SK-N-SH (cell line): Measurements from ENCODE around the gene DNAJC25. TPM values are rescaled to one million over a fixed set of nuclear protein-coding genes. Genes with fewer than 3 reads are reported as not detected.

Source experiments
- CTCF ChIA-PET: fragments of 300-600, 350-600 bp; formaldehyde crosslinking; extraction: SDS; loops from one replicate; lab custom pipeline; 2021; lab: Yijun Ruan, JAX
- POLR2A ChIA-PET: fragments of 350-600 bp; sonication (Branson Sonifier 250); formaldehyde crosslinking; extraction: SDS; loops from one replicate; lab custom pipeline; 2020; ENCODE audit warnings: antibody characterized with exemption, inconsistent platforms; lab: Yijun Ruan, JAX
- DNase-seq: peaks from one replicate; pipeline ENCODE4 v3.0.0; 2012
- H2AFZ ChIP-seq: fragments of 200-600 bp; sonication (generic); 2 replicates; pipeline ENCODE4 v1.8.1; 2016; ENCODE audit warnings: antibody characterized with exemption, mild to moderate bottlenecking, low read depth
- H3F3A ChIP-seq: fragments of 200-600 bp; sonication (generic); replicated peaks from 2 replicates; pipeline ENCODE3; 2016; ENCODE audit warnings: antibody characterized with exemption, mild to moderate bottlenecking; ENCODE audit not compliant: insufficient read depth
- H3K27ac ChIP-seq, 2 experiments: fragments of 200-500 bp in 1 of 2; fragments of 200-600 bp in 1 of 2; sonication (Bioruptor generic) in 1 of 2; sonication (generic), shearing (Covaris generic) in 1 of 2; 2 replicates each; pipeline versions ENCODE4 v1.5.1 to v1.6.1; 2014 to 2016; ENCODE audit warnings: low read depth in 2 of 2, inconsistent platforms in 1 of 2, low read length in 1 of 2, mild to moderate bottlenecking in 1 of 2, mixed read lengths in 1 of 2
- H3K27me3 ChIP-seq: fragments of 200-600 bp; sonication (generic), shearing (Covaris generic); 2 replicates; pipeline ENCODE4 v1.6.1; 2016; ENCODE audit warnings: mixed run types; ENCODE audit not compliant: insufficient read depth
- H3K36me3 ChIP-seq, 2 experiments: fragments of 200-500 bp in 1 of 2; fragments of 200-600 bp in 1 of 2; sonication (Bioruptor generic) in 1 of 2; sonication (generic) in 1 of 2; replicated peaks in 1 of 2; 2 replicates each; pipeline versions ENCODE3 to v1.5.1; 2014 to 2016; ENCODE audit warnings: low read length in 1 of 2, mild to moderate bottlenecking in 1 of 2; ENCODE audit not compliant: insufficient read depth in 2 of 2, control insufficient read depth in 1 of 2
- H3K4me1 ChIP-seq, 2 experiments: fragments of 200-500 bp in 1 of 2; fragments of 200-600 bp in 1 of 2; sonication (Bioruptor generic) in 1 of 2; sonication (generic), shearing (Covaris generic) in 1 of 2; 2 replicates each; pipeline versions ENCODE4 v1.5.1 to v1.6.1; 2014 to 2016; ENCODE audit warnings: low read depth in 1 of 2, low read length in 1 of 2, mixed run types in 1 of 2; ENCODE audit not compliant: insufficient read depth in 2 of 2, control insufficient read depth in 1 of 2
- H3K4me2 ChIP-seq: fragments of 200-600 bp; sonication (generic), shearing (Covaris generic); 2 replicates; pipeline ENCODE4 v1.6.1; 2017; ENCODE audit warnings: mixed run types
- H3K4me3 ChIP-seq, 2 experiments: fragments of 200-500 bp in 1 of 2; fragments of 200-600 bp in 1 of 2; sonication (Bioruptor generic) in 1 of 2; sonication (generic), shearing (Covaris generic) in 1 of 2; 2 replicates each; pipeline versions ENCODE4 v1.5.1 to v1.8.1; 2014 to 2016; ENCODE audit warnings: low read depth in 2 of 2, inconsistent platforms in 1 of 2, low read length in 1 of 2, mild to moderate bottlenecking in 1 of 2, mixed read lengths in 1 of 2, moderate library complexity in 1 of 2
- H3K79me2 ChIP-seq: fragments of 200-600 bp; sonication (generic); 2 replicates; pipeline ENCODE4 v1.8.1; 2017; ENCODE audit warnings: mild to moderate bottlenecking; ENCODE audit not compliant: insufficient read depth
- H3K9ac ChIP-seq: fragments of 200-600 bp; sonication (generic); 2 replicates; pipeline ENCODE4 v1.6.1; 2017; ENCODE audit warnings: mixed run types
- H3K9me2 ChIP-seq: fragments of 200-600 bp; sonication (generic); 2 replicates; pipeline ENCODE4 v1.6.1; 2017; ENCODE audit warnings: mixed run types
- H3K9me3 ChIP-seq: fragments of 200-600 bp; sonication (generic); 2 replicates; pipeline ENCODE4 v1.6.1; 2017; ENCODE audit warnings: mixed run types, mild to moderate bottlenecking, moderate library complexity
- H4K20me1 ChIP-seq: fragments of 200-600 bp; sonication (generic); 2 replicates; pipeline ENCODE4 v1.6.1; 2017; ENCODE audit warnings: mild to moderate bottlenecking, mixed run types; ENCODE audit not compliant: insufficient read depth
- FOSL2 ChIP-seq: IDR thresholded peaks from 2 replicates; pipeline ENCODE4 v1.4.0; 2012; ENCODE audit warnings: low read depth, mild to moderate bottlenecking, moderate library complexity, borderline replicate concordance
- FOXM1 ChIP-seq: IDR thresholded peaks from 2 replicates; pipeline ENCODE4 v1.4.0; 2012; ENCODE audit warnings: low read depth, mild to moderate bottlenecking
- GABPA ChIP-seq: IDR thresholded peaks from 2 replicates; pipeline ENCODE4 v1.4.0; 2012; ENCODE audit warnings: low read depth, mild to moderate bottlenecking
- GATA2 ChIP-seq: sonication (generic); formaldehyde crosslinking; IDR thresholded peaks from 2 replicates; pipeline ENCODE4 v1.5.0; 2020; ENCODE audit warnings: mild to moderate bottlenecking, missing genetic modification reagents
- MEF2A ChIP-seq: IDR thresholded peaks from 2 replicates; pipeline ENCODE4 v1.4.0; 2012; ENCODE audit warnings: low read depth, borderline replicate concordance
- NRF1 ChIP-seq: IDR thresholded peaks from 2 replicates; pipeline ENCODE4 v1.6.1; 2012; ENCODE audit warnings: low read depth, mild to moderate bottlenecking, low read length
- POLR2AphosphoS5 ChIP-seq: IDR thresholded peaks from 2 replicates; pipeline ENCODE4 v1.6.1; 2012; ENCODE audit warnings: low read depth, low read length
- RAD21 ChIP-seq: IDR thresholded peaks from 2 replicates; pipeline ENCODE4 v1.6.1; 2012; ENCODE audit warnings: mild to moderate bottlenecking, low read length
- RCOR1 ChIP-seq: fragments of 150-350 bp; IDR thresholded peaks from 2 replicates; pipeline ENCODE4 v1.6.1; 2017; ENCODE audit warnings: antibody characterized with exemption, low read length
- RFX5 ChIP-seq: IDR thresholded peaks from 2 replicates; pipeline ENCODE4 v1.6.1; 2012; ENCODE audit warnings: mild to moderate bottlenecking, improper control_type of control experiment, low read length
- SIN3A ChIP-seq: IDR thresholded peaks from 2 replicates; pipeline ENCODE4 v1.6.1; 2012; ENCODE audit warnings: low read depth, mild to moderate bottlenecking, low read length, moderate library complexity, borderline replicate concordance
- SMC3 ChIP-seq: IDR thresholded peaks from 2 replicates; pipeline ENCODE4 v1.6.1; 2012; ENCODE audit warnings: low read depth, low read length, improper control_type of control experiment
- TEAD4 ChIP-seq: IDR thresholded peaks from 2 replicates; pipeline ENCODE4 v1.4.0; 2012; ENCODE audit warnings: mild to moderate bottlenecking, borderline replicate concordance; ENCODE audit not compliant: insufficient read depth
- USF2 ChIP-seq: fragments of 150-350 bp; IDR thresholded peaks from 2 replicates; pipeline ENCODE4 v1.6.1; 2017; ENCODE audit warnings: antibody characterized with exemption, low read length, low read depth, borderline replicate concordance
- YY1 ChIP-seq: IDR thresholded peaks from 2 replicates; pipeline ENCODE4 v1.4.0; 2012; ENCODE audit warnings: low read depth, mild to moderate bottlenecking
- WGBS: methylation state at CpG from one replicate; pipeline ENCODE4 v1.1.6; 2017; ENCODE audit warnings: low lambda C conversion rate; 5-methylcytosine and 5-hydroxymethylcytosine counted together
- polyA plus RNA-seq, 3 experiments: library from polyadenylated mRNA; depleted of rRNA; stranded (reverse); fragments of >200 nt; gene quantifications; 2 replicates each; pipeline ENCODE4 v1.2.3, GENCODE V29; 2012
- TF ChIP-seq, protein P1 (sequence below): fragments of 150-350 bp; IDR thresholded peaks from 2 replicates; pipeline ENCODE4 v1.6.1; 2016; ENCODE audit warnings: mild to moderate bottlenecking, low read depth, low read length
- TF ChIP-seq, protein P2 (sequence below): IDR thresholded peaks from 2 replicates; pipeline ENCODE4; 2012

The DNAJC25 gene
- polyA plus RNA-seq, 1 of the 3 experiments (the other 2 are of a cell fraction) = 3.3 TPM

DNA sequence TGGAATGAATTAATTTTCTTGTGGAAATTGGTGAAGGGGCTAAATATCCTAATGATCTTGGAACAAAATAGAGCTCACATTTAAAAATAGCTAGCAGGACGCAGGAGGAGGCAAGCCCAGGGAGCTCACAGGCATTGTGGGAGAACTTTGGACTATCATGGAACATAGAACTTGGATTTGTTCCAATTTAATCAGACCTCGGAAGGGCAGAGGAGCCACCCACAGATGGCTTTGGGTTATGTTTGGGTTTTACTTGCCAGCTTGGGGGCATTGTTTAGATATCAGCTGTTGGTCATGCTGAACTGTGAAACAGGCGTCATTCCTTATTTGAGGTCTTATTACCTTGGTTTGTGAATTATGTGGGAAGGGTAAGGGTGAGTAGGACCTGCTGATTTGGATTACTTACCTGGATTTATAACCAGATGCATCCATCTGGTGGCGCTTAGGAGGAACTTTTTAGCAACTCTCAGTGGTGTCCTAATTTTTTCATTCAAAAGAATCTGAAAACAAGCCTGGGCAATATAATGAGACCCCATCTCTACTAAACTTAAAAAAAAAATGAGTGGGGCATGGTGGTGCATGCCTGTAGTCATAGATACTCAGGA is 17.6 kb upstream of the DNAJC25 start:
- H3K27ac ChIP-seq = no peak overlapping the region
- no peaks in the 10 kb centered on the region for H3K9me2 ChIP-seq
- H3K4me3 ChIP-seq = no peak overlapping the region
- no peak for TF ChIP-seq GATA2
- no peak for TF ChIP-seq RCOR1
- no peak for TF ChIP-seq RAD21
- no peak for TF ChIP-seq TEAD4
- TF ChIP-seq RFX5 = no peak
- TF ChIP-seq FOXM1 = no peak
- TF ChIP-seq NRF1 = no peak
- no peak for TF ChIP-seq GABPA
- TF ChIP-seq, protein P1, sequence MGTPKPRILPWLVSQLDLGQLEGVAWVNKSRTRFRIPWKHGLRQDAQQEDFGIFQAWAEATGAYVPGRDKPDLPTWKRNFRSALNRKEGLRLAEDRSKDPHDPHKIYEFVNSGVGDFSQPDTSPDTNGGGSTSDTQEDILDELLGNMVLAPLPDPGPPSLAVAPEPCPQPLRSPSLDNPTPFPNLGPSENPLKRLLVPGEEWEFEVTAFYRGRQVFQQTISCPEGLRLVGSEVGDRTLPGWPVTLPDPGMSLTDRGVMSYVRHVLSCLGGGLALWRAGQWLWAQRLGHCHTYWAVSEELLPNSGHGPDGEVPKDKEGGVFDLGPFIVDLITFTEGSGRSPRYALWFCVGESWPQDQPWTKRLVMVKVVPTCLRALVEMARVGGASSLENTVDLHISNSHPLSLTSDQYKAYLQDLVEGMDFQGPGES = no peak
- TF ChIP-seq POLR2AphosphoS5 = no peak
- no peak for TF ChIP-seq SMC3
- no peak for TF ChIP-seq SIN3A
- TF ChIP-seq MEF2A = no peak
- TF ChIP-seq, protein P2, sequence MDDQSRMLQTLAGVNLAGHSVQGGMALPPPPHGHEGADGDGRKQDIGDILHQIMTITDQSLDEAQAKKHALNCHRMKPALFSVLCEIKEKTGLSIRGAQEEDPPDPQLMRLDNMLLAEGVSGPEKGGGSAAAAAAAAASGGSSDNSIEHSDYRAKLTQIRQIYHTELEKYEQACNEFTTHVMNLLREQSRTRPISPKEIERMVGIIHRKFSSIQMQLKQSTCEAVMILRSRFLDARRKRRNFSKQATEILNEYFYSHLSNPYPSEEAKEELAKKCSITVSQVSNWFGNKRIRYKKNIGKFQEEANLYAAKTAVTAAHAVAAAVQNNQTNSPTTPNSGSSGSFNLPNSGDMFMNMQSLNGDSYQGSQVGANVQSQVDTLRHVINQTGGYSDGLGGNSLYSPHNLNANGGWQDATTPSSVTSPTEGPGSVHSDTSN = no peak
- TF ChIP-seq YY1 = no peak
- no peak for TF ChIP-seq FOSL2
- TF ChIP-seq USF2 = no peak
- POLR2A ChIA-PET = no interaction called here
- CTCF ChIA-PET = interaction anchor here (1.2 to 5.6 kb wide), 5 partner anchors 15 to 975 kb away, joined by 3 to 18 read pairs (median 4); no protein-coding TSS in a partner anchor
- no peaks in the 10 kb centered on the region for H3K4me1 ChIP-seq
- no peaks in the 10 kb centered on the region for H3K36me3 ChIP-seq
- no peak overlapping the region for H2AFZ ChIP-seq
- no peaks in the 10 kb centered on the region for H3K9me3 ChIP-seq
- H4K20me1 ChIP-seq = no peaks in the 10 kb centered on the region
- H3K79me2 ChIP-seq = no peaks in the 10 kb centered on the region
- no peaks in the 10 kb centered on the region for H3F3A ChIP-seq
- H3K4me2 ChIP-seq = no peak overlapping the region
- no peaks in the 10 kb centered on the region for H3K27me3 ChIP-seq
- no peak overlapping the region for H3K9ac ChIP-seq
- no peak for DNase-seq
- WGBS = 50% methylated on average over 4 of the region's 4 CpGs
